ENCODE results near the gene C11orf16.
"Not testable (repeated sequence)": the region's sequence is repeated elsewhere in the genome, so short reads cannot be mapped to it uniquely, and the experiment has no call there.

Gene C11orf16

GRCh38 chr11:8899119-8899753, 33.5 kb downstream of the C11orf16 start:
- DNase-seq (ENCODE audit: low read depth in 2 of 2, low spot score in 1 of 2), result no peak

- DNase-seq (ENCODE audit: low read depth in 2 of 2, low spot score in 1 of 2), result not testable (repeated sequence)
Measured at GRCh38 chr11:8891185-8891584, 41.6 kb downstream of the C11orf16 start.

GRCh38 chr11:8886322-8886721, 46.4 kb downstream of the C11orf16 start:
- no peak for DNase-seq (ENCODE audit: low read depth in 2 of 2, low spot score in 1 of 2)

GRCh38 chr11:8881585-8881984, 51.2 kb downstream of the C11orf16 start:
- not testable (repeated sequence) for DNase-seq (ENCODE audit: low read depth in 2 of 2, low spot score in 1 of 2)

- DNase-seq (ENCODE audit: low read depth in 2 of 2, low spot score in 1 of 2), result no peak
Measured at GRCh38 chr11:8878771-8879170, 54.0 kb downstream of the C11orf16 start.

GRCh38 chr11:8873741-8874405, 58.9 kb downstream of the C11orf16 start:
- DNase-seq (ENCODE audit: low read depth in 2 of 2, low spot score in 1 of 2), result no peak

GRCh38 chr11:8871962-8872361, 60.8 kb downstream of the C11orf16 start:
- no peak for DNase-seq (ENCODE audit: low read depth in 2 of 2, low spot score in 1 of 2)

- DNase-seq (ENCODE audit: low read depth in 2 of 2, low spot score in 1 of 2), result no peak
Measured at GRCh38 chr11:8871171-8871775, 61.5 kb downstream of the C11orf16 start.

- DNase-seq (ENCODE audit: low read depth in 2 of 2, low spot score in 1 of 2), result no peak
Measured at GRCh38 chr11:8870411-8871170, 62.2 kb downstream of the C11orf16 start.

Measured in stimulated activated CD8-positive, alpha-beta memory T cell treated with anti-CD3 and anti-CD28 coated beads, Interleukin-4, amount 100 ng/mL, for 4 hours (primary cell).